ENCODE results near the gene LMAN2.

The LMAN2 gene

DNA sequence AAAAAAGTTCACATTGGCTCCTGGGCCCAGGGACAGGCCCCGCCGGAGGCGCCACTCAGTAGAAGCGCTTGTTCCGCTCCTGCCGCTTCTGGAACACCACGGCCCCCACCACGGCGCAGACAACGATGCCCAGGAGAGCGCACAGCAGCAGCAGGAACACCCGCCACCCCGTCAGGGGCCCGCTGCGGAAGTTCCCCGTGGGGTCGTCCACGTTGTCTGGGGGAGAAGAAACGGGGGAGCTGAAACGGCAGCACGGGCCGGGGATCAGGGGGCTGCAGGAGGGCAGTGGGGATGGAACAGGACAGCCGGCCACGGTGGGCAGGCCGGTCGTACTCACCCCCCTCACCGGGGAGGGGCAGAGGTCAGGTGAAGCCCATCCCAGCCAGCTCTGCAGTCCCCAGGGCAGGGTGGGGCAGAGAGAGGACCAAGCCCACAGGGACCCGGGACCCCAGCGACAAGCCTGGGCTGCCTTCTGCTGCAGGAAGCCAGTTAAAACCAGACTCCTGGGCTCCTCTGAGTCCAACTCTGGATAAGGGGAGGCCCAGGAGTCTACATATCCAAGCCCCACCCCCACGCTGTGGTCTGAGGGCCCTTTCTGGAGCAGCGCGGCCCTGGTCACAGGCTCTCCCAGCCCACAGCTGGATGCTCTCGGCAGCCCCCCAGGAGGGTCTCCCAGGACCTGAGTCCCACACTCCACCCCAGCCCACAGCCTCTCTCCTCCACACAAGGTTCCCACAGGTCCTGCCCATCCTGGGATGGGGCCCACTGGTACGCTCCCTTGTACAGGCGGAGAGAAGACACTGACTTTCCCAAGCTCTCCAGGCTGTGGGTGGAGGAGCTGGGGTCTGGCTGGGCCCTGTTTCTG, 19.2 kb downstream of the LMAN2 start:
- Histone ChIP-seq H3K9ac (ENCODE audit: low read depth, low read length, poor library complexity, severe bottlenecking) (no peak overlapping the region), H3K9me2 (replicated peaks; ENCODE audit: low read depth, low read length) (no peaks in the 10 kb centered on the region), H3K4me3 (ENCODE audit: low read length, poor library complexity, severe bottlenecking) (no peak overlapping the region), H3K27me3 (ENCODE audit: insufficient read depth, low read length, poor library complexity, severe bottlenecking) (no peaks in the 10 kb centered on the region), H4K20me1 (ENCODE audit: insufficient read depth, low read length, poor library complexity, severe bottlenecking) (no peaks in the 10 kb centered on the region), H3K4me2 (ENCODE audit: low read depth, low read length, poor library complexity, severe bottlenecking) (no peak overlapping the region), H3K79me2 (ENCODE audit: insufficient read depth, low read length) (no peaks in the 10 kb centered on the region), H3K36me3 (ENCODE audit: insufficient read depth, low read length) (peaks cover 36% of the 10 kb centered on the region; the same call in 1 of the 2 replicates), H2AFZ (ENCODE audit: low read length) (no peak overlapping the region), H3K9me3 (ENCODE audit: insufficient read depth, low read depth, low read length) (no peaks in the 10 kb centered on the region), H3K4me1 (ENCODE audit: insufficient read depth, low read length, poor library complexity, severe bottlenecking) (peaks cover 16% of the 10 kb centered on the region), H3F3A (ENCODE audit: low read depth) (no peaks in the 10 kb centered on the region)
- TF ChIP-seq, protein P1, sequence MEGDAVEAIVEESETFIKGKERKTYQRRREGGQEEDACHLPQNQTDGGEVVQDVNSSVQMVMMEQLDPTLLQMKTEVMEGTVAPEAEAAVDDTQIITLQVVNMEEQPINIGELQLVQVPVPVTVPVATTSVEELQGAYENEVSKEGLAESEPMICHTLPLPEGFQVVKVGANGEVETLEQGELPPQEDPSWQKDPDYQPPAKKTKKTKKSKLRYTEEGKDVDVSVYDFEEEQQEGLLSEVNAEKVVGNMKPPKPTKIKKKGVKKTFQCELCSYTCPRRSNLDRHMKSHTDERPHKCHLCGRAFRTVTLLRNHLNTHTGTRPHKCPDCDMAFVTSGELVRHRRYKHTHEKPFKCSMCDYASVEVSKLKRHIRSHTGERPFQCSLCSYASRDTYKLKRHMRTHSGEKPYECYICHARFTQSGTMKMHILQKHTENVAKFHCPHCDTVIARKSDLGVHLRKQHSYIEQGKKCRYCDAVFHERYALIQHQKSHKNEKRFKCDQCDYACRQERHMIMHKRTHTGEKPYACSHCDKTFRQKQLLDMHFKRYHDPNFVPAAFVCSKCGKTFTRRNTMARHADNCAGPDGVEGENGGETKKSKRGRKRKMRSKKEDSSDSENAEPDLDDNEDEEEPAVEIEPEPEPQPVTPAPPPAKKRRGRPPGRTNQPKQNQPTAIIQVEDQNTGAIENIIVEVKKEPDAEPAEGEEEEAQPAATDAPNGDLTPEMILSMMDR (conservative IDR thresholded peaks at IDR 0.05; ENCODE audit: low read length) = no peak
- TF ChIP-seq EZH2phosphoT487 (IDR thresholded peaks at IDR 0.05; ENCODE audit: borderline replicate concordance) = no peak

DNA sequence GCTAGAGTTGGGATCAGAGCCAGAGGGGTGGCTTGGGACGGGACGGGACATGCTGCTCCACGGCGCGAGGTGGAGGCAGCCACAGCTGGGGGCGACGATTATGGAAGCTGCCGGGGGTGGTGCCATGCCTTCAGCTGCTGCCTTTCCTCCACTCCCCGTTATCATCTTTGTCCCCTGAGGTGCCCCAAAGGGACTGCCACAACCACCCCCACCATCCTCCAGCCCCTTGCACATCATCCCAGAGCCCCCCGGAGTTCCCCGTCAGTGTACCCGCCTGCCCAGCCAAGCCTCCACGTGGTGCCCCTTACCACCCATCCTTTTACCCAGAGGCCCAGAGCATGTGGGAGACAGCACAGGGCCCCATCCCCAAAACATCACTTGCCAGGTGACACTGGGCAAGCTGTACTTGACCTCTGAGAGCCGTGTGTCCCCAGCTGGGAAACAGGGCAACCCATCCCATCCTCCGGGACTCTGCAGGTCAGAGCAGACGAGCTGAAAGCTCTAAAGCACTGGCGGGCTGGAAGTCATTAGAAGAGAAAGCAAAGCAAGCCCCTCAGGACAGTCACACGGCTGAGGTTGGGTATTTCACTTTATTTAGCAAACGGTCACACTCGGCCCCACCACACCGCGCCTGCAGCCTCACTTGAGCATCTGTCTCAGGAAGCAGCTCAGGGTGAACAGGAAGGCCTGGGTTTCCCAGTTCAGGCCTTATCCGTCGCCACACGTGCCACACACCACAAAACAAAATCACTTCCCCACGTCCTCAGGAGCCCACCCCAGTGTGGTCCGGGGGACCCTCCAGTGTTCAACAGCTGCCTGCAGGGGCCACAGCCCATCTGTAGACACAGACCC, 20.3 kb downstream of the LMAN2 start:
- H2AFZ ChIP-seq (ENCODE audit: low read length) = no peak overlapping the region
- no peaks in the 10 kb centered on the region for H3K9me3 ChIP-seq (ENCODE audit: insufficient read depth, low read depth, low read length)
- no peaks in the 10 kb centered on the region for H3F3A ChIP-seq (ENCODE audit: low read depth)
- H3K36me3 ChIP-seq (ENCODE audit: insufficient read depth, low read length) = peaks cover 31% of the 10 kb centered on the region; the same call in 1 of the 2 replicates
- peak overlapping the region; percentile 38 for H3K4me3 ChIP-seq (ENCODE audit: low read length, poor library complexity, severe bottlenecking)
- no peak for TF ChIP-seq EZH2phosphoT487 (IDR thresholded peaks at IDR 0.05; ENCODE audit: borderline replicate concordance)
- TF ChIP-seq, protein P1 (conservative IDR thresholded peaks at IDR 0.05; ENCODE audit: low read length) = no peak
- H3K4me2 ChIP-seq (ENCODE audit: low read depth, low read length, poor library complexity, severe bottlenecking) = peak overlapping the region; percentile 67
- H4K20me1 ChIP-seq (ENCODE audit: insufficient read depth, low read length, poor library complexity, severe bottlenecking) = no peaks in the 10 kb centered on the region
- peaks cover 16% of the 10 kb centered on the region for H3K4me1 ChIP-seq (ENCODE audit: insufficient read depth, low read length, poor library complexity, severe bottlenecking)
- H3K9ac ChIP-seq (ENCODE audit: low read depth, low read length, poor library complexity, severe bottlenecking) = no peak overlapping the region
- H3K27me3 ChIP-seq (ENCODE audit: insufficient read depth, low read length, poor library complexity, severe bottlenecking) = no peaks in the 10 kb centered on the region
- H3K79me2 ChIP-seq (ENCODE audit: insufficient read depth, low read length) = no peaks in the 10 kb centered on the region
- H3K9me2 ChIP-seq (replicated peaks; ENCODE audit: low read depth, low read length) = no peaks in the 10 kb centered on the region

DNA sequence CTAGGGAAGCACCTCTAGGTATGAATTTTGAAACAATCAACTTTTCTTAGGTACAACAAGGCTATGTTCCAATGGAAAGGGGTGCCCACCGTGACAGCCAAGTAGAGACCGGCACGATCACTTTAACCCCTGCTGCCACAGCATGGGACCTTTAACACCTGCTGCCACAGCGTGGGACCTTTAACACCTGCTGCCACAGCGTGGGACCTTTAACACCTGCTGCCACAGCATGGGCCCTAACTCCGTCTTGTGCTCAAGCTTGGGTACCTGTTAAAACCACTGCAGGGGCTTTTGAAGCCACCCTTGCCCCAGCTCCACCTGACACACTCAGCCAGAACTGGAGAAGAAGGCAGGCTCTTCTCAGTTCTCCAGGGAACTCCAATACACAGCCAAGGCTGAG, 21.6 kb downstream of the LMAN2 start:
- no peaks in the 10 kb centered on the region for H3F3A ChIP-seq (ENCODE audit: low read depth)
- no peak overlapping the region for H3K4me2 ChIP-seq (ENCODE audit: low read depth, low read length, poor library complexity, severe bottlenecking)
- H2AFZ ChIP-seq (ENCODE audit: low read length) = no peak overlapping the region
- no peak overlapping the region for H3K4me3 ChIP-seq (ENCODE audit: low read length, poor library complexity, severe bottlenecking)
- no peaks in the 10 kb centered on the region for H3K27me3 ChIP-seq (ENCODE audit: insufficient read depth, low read length, poor library complexity, severe bottlenecking)
- H3K36me3 ChIP-seq (ENCODE audit: insufficient read depth, low read length) = peaks cover 20% of the 10 kb centered on the region; the same call in 1 of the 2 replicates
- no peaks in the 10 kb centered on the region for H3K79me2 ChIP-seq (ENCODE audit: insufficient read depth, low read length)
- TF ChIP-seq EZH2phosphoT487 (IDR thresholded peaks at IDR 0.05; ENCODE audit: borderline replicate concordance) = no peak
- TF ChIP-seq, protein P1 (conservative IDR thresholded peaks at IDR 0.05; ENCODE audit: low read length) = no peak
- H4K20me1 ChIP-seq (ENCODE audit: insufficient read depth, low read length, poor library complexity, severe bottlenecking) = no peaks in the 10 kb centered on the region
- no peak overlapping the region for H3K9ac ChIP-seq (ENCODE audit: low read depth, low read length, poor library complexity, severe bottlenecking)
- H3K4me1 ChIP-seq (ENCODE audit: insufficient read depth, low read length, poor library complexity, severe bottlenecking) = peaks cover 16% of the 10 kb centered on the region
- H3K9me3 ChIP-seq (ENCODE audit: insufficient read depth, low read depth, low read length) = no peaks in the 10 kb centered on the region
- H3K9me2 ChIP-seq (replicated peaks; ENCODE audit: low read depth, low read length) = no peaks in the 10 kb centered on the region
